Panc1 (cell line): Measurements from ENCODE around the gene ZFYVE26.

Experiments
- CTCF ChIP-seq: fragments of 450-650 bp; IDR thresholded peaks from 2 replicates; pipeline ENCODE4 v1.5.1; 2017; ENCODE audit warnings: mild to moderate bottlenecking
- SIN3A ChIP-seq: IDR thresholded peaks from 2 replicates; pipeline ENCODE4 v1.6.1; 2012; ENCODE audit warnings: low read depth, mild to moderate bottlenecking, low read length, moderate library complexity, borderline replicate concordance; ENCODE audit not compliant: insufficient read depth

GRCh38 chr14:67734675-67735074 is 81.7 kb downstream of the ZFYVE26 start:
- TF ChIP-seq CTCF (no peak), SIN3A (no peak)
